Measurements from ENCODE around the gene KCNK1.

Gene KCNK1

GRCh38 chr1:233704898-233705723 is 91.2 kb downstream of the KCNK1 start:
- DNase-seq (ENCODE audit: low read depth) = no peak

- DNase-seq (ENCODE audit: low read depth) = no peak
These were observed 93.4 kb downstream of the KCNK1 start for GRCh38 chr1:233707153-233707879.

- DNase-seq (ENCODE audit: low read depth) = no peak
These were observed 94.2 kb downstream of the KCNK1 start for GRCh38 chr1:233707880-233708815.

DNA sequence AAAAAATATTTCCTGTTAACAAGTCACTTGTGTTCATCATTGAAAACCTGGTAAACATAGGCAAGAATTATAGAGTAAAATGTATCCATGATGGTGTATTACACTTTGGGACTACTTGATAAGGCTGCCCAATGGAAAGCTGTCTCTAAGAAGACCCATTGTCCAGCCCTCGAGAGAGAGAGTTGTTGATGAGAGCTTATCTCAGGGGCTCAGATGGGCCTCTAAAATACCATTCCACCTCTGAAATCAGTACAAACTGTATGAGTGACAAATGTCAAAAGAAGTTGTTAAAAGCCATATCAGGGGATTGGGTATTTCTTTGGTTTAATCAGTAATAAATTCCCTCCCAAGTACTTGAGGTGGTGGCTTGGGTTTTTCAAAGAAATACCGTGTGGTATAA is 96.1 kb downstream of the KCNK1 start:
- no peak for DNase-seq (ENCODE audit: low read depth)

- DNase-seq (ENCODE audit: low read depth) = no peak
These were observed 96.6 kb downstream of the KCNK1 start for GRCh38 chr1:233710507-233710906.

GRCh38 chr1:233714631-233715217 is 100.8 kb downstream of the KCNK1 start:
- DNase-seq (ENCODE audit: low read depth) = no peak

- DNase-seq (ENCODE audit: low read depth) = no peak
These were observed 104.2 kb downstream of the KCNK1 start for GRCh38 chr1:233718057-233718456.

- DNase-seq (ENCODE audit: low read depth) = no peak
These were observed 105.9 kb downstream of the KCNK1 start for GRCh38 chr1:233719655-233720341.

GRCh38 chr1:233721004-233721595 is 107.2 kb downstream of the KCNK1 start:
- DNase-seq (ENCODE audit: low read depth) = no peak

Measured in GM04503 (cell line).